Karpas-422 (cell line): ENCODE data around the gene TMEM183A. TPM values are rescaled to one million over a fixed set of nuclear protein-coding genes. Genes with fewer than 3 reads are reported as not detected.

ENCODE experiments used
- DNase-seq: peaks from one replicate; pipeline ENCODE4 v3.0.0-alpha.2; 2015
- H2AFZ ChIP-seq: fragments of 200-600 bp; sonication (generic); 2 replicates; pipeline ENCODE4 v1.6.1; 2014; ENCODE audit warnings: antibody characterized with exemption, low read length, mixed read lengths
- H3K27ac ChIP-seq: fragments of 200-600 bp; sonication (generic); 2 replicates; pipeline ENCODE4 v1.5.1; 2014; ENCODE audit warnings: mild to moderate bottlenecking, low read length, moderate library complexity
- H3K27me3 ChIP-seq: fragments of 200-600 bp; sonication (generic); 2 replicates; pipeline ENCODE4 v1.6.1; 2014; ENCODE audit warnings: low read length, mixed read lengths
- H3K36me3 ChIP-seq: fragments of 200-600 bp; sonication (generic); 2 replicates; pipeline ENCODE4 v1.6.1; 2014; ENCODE audit warnings: low read length, mixed read lengths; ENCODE audit not compliant: insufficient read depth
- H3K4me1 ChIP-seq: fragments of 200-600 bp; sonication (generic); 2 replicates; pipeline ENCODE4 v1.6.1; 2014; ENCODE audit warnings: mild to moderate bottlenecking, low read length, mixed read lengths
- H3K4me2 ChIP-seq: fragments of 200-600 bp; sonication (generic); 2 replicates; pipeline ENCODE4 v1.6.1; 2014; ENCODE audit warnings: low read length, low read depth, mild to moderate bottlenecking; ENCODE audit not compliant: poor library complexity, severe bottlenecking
- H3K4me3 ChIP-seq: fragments of 200-600 bp; sonication (generic); 2 replicates; pipeline ENCODE4 v1.5.1; 2014; ENCODE audit warnings: mild to moderate bottlenecking, antibody characterized with exemption, low read length, mixed read lengths
- H3K79me2 ChIP-seq: fragments of 200-600 bp; sonication (generic); 2 replicates; pipeline ENCODE4 v1.6.1; 2014; ENCODE audit warnings: mild to moderate bottlenecking, low read length, mixed read lengths
- H3K9ac ChIP-seq: fragments of 200-600 bp; sonication (generic); 2 replicates; pipeline ENCODE4 v1.6.0; 2014; ENCODE audit warnings: low read length
- H3K9me2 ChIP-seq: fragments of 200-600 bp; sonication (generic), shearing (Covaris generic); replicated peaks from 2 replicates; pipeline ENCODE4 v1.6.0; 2014; ENCODE audit warnings: mild to moderate bottlenecking, low read length, moderate library complexity; ENCODE audit not compliant: insufficient read depth
- H3K9me3 ChIP-seq: fragments of 300-700, 200-600 bp; sonication (generic); 2 replicates; pipeline ENCODE4 v1.6.1; 2014; ENCODE audit warnings: low read length, mixed read lengths
- H4K20me1 ChIP-seq: fragments of 200-600 bp; sonication (generic); 2 replicates; pipeline ENCODE4 v1.6.1; 2014; ENCODE audit warnings: mild to moderate bottlenecking, antibody characterized with exemption, low read length, low read depth; ENCODE audit not compliant: insufficient read depth
- total RNA-seq: library from RNA; depleted of rRNA; stranded (reverse); fragments of >200 nt; shearing (Covaris generic); gene quantifications from 2 replicates; pipeline ENCODE4 v1.2.3, GENCODE V29; 2014; ENCODE audit warnings: low replicate concordance; rRNA removed

TMEM183A gene, protein sequence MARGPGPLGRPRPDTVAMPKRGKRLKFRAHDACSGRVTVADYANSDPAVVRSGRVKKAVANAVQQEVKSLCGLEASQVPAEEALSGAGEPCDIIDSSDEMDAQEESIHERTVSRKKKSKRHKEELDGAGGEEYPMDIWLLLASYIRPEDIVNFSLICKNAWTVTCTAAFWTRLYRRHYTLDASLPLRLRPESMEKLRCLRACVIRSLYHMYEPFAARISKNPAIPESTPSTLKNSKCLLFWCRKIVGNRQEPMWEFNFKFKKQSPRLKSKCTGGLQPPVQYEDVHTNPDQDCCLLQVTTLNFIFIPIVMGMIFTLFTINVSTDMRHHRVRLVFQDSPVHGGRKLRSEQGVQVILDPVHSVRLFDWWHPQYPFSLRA
- total RNA-seq: 65.3 and 81.0 TPM in 2 replicates

DNA sequence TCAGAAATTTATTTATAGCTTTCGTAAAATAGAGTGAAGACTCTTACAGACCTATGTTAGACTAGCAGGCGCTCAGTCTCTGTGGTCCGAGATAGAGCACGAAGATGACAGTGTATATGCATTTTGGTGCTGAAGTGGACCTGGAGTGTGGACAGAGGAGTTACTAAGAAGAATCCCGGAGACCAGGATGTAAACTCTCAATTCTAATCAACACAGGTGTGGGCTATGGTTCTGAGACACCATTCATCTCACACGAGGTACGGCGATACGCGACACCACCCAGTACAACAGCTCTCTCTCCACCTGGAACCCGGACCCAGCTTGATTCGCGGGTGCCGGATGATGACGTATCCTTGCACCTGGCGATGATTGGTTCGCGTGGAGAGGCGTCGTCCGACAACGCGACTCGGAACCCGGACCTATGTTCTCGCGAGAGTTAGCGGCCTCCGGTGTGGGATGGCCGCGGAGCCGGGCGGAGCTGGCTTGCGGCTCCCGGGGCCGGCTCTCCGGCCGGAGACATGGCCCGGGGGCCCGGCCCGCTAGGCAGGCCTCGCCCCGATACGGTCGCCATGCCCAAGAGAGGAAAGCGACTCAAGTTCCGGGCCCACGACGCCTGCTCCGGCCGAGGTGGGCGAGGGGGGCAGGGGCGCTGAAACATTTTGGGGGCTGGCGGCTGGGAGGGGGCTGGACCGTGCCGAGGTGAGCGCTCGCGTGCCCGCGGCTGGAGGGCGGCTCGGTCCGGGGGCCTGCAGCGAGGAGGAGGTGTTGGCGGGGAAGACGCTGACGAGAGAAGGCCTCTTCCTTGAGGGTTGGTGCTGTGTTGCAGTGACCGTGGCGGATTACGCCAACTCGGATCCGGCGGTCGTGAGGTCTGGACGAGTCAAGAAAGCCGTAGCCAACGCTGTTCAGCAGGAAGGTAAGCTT is at the start of gene TMEM183A:
TSS of gene TMEM183A (plus strand) at position 427 of the 924 bp plus-strand sequence. CDS start at position 519, 92 bp downstream.
- DNase-seq: peak; percentile 99
- H2AFZ ChIP-seq: peak within 1 kb of the TSS; percentile 24
- H3K9ac ChIP-seq: peak within 1 kb of the TSS; percentile 94
- H3K4me1 ChIP-seq: peaks cover 32% of the 10 kb centered on the region
- no peaks in the 10 kb centered on the region for H3K9me3 ChIP-seq
- peak within 1 kb of the TSS; percentile 2; the same call in 1 of the 2 replicates for H3K27ac ChIP-seq
- peak within 1 kb of the TSS; percentile 90 for H3K4me3 ChIP-seq
- peak within 1 kb of the TSS; percentile 96 for H3K4me2 ChIP-seq
- H3K27me3 ChIP-seq: no peaks in the 10 kb centered on the region
- H4K20me1 ChIP-seq: 0 out of 2 replicates have a peak, but pooled peaks cover 3% of the 10 kb centered on the region
- H3K9me2 ChIP-seq: no peaks in the 10 kb centered on the region
- peaks cover 27% of the 10 kb centered on the region for H3K36me3 ChIP-seq
- peaks cover 49% of the 10 kb centered on the region for H3K79me2 ChIP-seq

DNA sequence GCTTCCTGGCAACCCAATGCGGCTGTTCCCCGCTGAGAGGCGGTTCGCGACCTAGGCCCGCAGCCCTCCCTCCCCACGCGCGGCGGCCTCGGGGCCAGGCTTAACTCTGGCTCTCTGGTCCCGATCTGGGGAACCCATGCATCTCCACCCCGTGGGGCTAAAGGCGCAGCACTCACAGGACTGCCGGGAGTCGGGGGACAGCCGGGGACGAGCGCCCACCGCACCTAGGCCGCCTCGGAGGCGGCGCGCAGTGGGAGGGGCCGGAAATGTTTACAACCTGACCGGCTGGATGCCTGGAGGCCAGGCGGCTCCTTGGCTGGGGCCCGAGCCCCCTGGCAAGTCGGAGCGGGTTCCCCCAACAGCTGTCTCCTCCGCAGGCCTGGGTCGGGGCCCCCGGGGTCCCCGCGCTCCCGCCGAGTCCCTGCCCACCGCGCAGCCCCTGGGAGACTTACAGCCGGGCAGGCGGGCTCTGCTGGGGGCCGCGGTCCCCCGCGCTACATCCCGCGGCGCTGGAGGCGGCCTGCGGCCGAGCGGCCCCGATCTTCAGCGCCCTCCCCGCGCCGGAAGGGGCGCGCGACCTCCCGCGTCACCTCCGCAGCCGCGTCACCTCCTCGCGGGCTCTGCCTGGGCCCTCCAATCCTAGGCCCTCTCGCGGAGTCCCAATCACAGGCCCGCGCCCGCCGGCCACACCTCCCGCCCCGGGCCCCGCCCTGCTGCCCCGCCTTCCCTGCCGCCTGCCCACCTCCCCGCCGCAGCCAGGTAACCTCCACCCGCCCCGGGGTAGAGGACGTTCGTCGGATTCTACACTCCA is 49.2 kb upstream of the TMEM183A start, which contains the start of gene ADIPOR1:
TSS of gene ADIPOR1 (minus strand) at position 580 of the 811 bp plus-strand sequence. CDS start 7,242 bp downstream, outside the sequence.
- Histone ChIP-seq H2AFZ (peak within 1 kb of the TSS; percentile 83), H4K20me1 (peaks cover 15% of the 10 kb centered on the region; the same call in 1 of the 2 replicates), H3K79me2 (peaks cover 51% of the 10 kb centered on the region), H3K36me3 (no peaks in the 10 kb centered on the region), H3K9me3 (no peaks in the 10 kb centered on the region), H3K4me1 (peaks cover 29% of the 10 kb centered on the region), H3K4me2 (peak within 1 kb of the TSS; percentile 82), H3K27me3 (no peaks in the 10 kb centered on the region), H3K9me2 (no peaks in the 10 kb centered on the region), H3K27ac (no peak within 1 kb of the TSS), H3K9ac (peak within 1 kb of the TSS; percentile 96), H3K4me3 (peak within 1 kb of the TSS; percentile 90)
- DNase-seq: peak; percentile 96

DNA sequence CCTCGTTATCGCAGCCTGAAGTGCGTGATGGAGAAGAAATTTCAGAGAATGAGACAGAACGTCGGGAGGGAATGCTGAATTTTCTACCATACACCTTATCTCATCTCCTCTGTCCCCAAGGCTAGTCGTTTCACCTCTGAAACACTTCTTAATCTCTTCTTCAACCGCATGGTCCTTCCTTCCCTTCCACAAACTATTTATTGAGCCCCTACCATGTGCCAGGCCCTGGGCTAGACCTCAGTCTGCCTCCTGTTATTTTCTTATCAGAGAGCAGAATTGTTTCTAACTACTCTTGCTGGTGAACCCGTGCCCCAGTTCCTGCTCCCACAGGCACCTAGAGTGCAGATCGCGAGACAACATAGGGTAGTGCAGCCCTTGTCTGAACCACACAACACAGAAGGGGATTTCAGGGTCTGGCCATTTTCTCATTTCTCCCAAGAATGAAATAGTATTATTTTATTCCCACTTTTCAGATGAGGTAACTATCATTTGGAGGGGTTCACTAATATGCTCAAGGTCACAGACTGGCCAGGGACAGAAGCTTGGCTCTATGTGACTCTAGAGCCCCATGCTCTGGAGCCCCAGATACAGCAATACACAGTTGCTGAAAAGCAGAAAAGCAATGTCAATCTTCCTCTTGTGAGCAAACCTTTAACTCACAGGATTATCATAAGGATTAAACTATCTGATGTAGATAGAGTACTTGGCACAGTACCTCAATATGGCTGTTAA is 48.5 kb upstream of the TMEM183A start:
- Histone ChIP-seq H3K9me2 (no peaks in the 10 kb centered on the region), H3K79me2 (peaks cover 43% of the 10 kb centered on the region), H3K36me3 (no peaks in the 10 kb centered on the region), H3K9ac (peak overlapping the region; percentile 73), H3K4me2 (peak overlapping the region; percentile 82), H3K4me3 (peak overlapping the region; percentile 90), H3K9me3 (no peaks in the 10 kb centered on the region), H3K4me1 (peaks cover 29% of the 10 kb centered on the region), H2AFZ (peak overlapping the region; percentile 83), H3K27me3 (no peaks in the 10 kb centered on the region), H3K27ac (no peak overlapping the region), H4K20me1 (peaks cover 15% of the 10 kb centered on the region; the same call in 1 of the 2 replicates)
- DNase-seq: peak; percentile 60

DNA sequence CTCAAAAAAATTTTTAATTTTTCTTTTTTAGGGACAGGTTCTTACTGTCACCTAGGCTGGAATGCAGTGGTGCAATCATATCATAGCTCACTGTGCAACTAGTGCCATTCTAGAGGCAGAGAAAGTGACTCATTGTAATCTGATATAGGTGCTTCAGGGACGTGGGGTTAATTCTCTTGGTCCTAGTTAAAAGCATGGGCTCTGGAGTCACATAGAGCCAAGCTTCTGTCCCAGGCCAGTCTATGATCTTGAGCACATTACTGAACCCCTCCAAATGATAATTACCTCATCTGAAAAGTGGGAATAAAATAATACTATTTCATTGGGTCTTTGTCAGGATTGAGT is 47.9 kb upstream of the TMEM183A start:
- Histone ChIP-seq H3K27me3 (no peaks in the 10 kb centered on the region), H3K9me2 (no peaks in the 10 kb centered on the region), H2AFZ (no peak overlapping the region), H3K27ac (no peak overlapping the region), H3K9ac (no peak overlapping the region), H3K9me3 (no peaks in the 10 kb centered on the region), H4K20me1 (peaks cover 15% of the 10 kb centered on the region; the same call in 1 of the 2 replicates), H3K4me3 (peak overlapping the region; percentile 90; the same call in 1 of the 2 replicates), H3K36me3 (no peaks in the 10 kb centered on the region), H3K79me2 (peaks cover 38% of the 10 kb centered on the region), H3K4me2 (peak overlapping the region; percentile 82), H3K4me1 (peaks cover 29% of the 10 kb centered on the region)
- DNase-seq: peak; percentile 45

DNA sequence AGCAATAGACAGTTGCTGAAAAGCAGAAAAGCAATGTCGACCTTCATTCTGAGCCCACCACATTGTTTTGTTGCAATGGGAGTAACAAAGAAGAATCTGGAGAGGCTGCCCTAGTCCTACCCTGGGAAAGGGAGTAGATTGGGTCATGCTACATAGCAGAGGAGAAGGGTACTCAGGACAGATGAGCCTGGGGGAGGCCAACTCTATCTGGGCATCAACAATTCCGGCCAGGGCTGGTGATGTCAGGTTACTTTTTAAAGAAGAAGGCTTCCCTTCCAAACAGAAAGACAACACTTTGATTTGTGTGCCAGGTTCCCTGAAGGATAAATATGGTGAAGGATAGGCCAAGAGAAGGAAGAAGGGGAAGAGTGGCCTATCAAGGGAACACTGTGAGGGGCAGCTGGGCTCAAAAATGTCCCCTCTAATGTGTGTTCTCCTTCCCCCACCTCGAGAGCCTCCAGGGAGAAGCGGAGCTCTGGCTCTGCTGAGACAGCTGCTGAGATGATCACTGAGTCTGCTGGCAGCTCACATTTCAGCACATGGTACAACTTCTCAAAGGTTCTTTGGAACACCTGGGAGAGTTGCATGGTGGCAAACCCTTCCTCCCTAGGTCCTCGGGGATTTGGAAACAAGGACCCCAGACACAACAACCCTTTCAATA is 45.8 kb upstream of the TMEM183A start:
- Histone ChIP-seq H3K4me2 (no peak overlapping the region), H4K20me1 (peaks cover 15% of the 10 kb centered on the region; the same call in 1 of the 2 replicates), H3K4me1 (peaks cover 35% of the 10 kb centered on the region), H3K27ac (no peak overlapping the region), H3K9me2 (no peaks in the 10 kb centered on the region), H3K79me2 (peaks cover 23% of the 10 kb centered on the region), H3K9ac (no peak overlapping the region), H2AFZ (no peak overlapping the region), H3K4me3 (no peak overlapping the region), H3K27me3 (no peaks in the 10 kb centered on the region), H3K9me3 (no peaks in the 10 kb centered on the region), H3K36me3 (no peaks in the 10 kb centered on the region)
- DNase-seq: no peak

DNA sequence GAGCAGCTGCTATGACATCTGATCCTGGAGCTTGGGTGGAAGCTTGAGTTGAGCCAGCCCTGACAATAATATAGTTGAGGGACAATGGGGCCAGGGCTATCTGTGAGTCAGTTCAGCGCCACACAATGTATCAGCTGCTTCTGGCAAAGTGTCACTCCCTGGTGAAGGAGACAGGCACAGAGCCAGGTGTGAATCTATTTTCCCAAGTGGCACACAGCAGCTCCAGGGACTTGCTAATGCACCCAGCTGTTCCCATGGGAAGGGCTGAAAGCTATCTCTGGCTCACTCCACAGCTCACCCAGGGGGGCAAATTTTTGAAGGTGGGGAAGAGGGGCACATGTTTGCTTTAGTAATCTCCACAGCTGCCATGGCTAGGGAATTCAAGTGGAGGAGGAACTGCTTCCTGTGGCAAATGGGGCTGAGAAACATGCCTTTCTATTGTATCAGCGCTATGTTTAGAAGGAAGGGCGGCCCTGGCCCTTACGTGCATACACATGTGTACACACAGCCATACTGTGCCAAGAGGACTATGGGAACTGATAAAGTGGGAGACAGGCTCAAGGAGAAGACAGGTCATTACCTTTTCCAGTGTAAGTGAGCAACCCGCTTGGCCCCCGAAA is 42.3 kb upstream of the TMEM183A start:
- peaks cover 13% of the 10 kb centered on the region for H3K79me2 ChIP-seq
- H4K20me1 ChIP-seq: no peaks in the 10 kb centered on the region
- no peak overlapping the region for H3K4me2 ChIP-seq
- H3K4me3 ChIP-seq: no peak overlapping the region
- no peak overlapping the region for H3K9ac ChIP-seq
- no peak for DNase-seq
- no peaks in the 10 kb centered on the region for H3K36me3 ChIP-seq
- H3K4me1 ChIP-seq: peaks cover 33% of the 10 kb centered on the region
- H2AFZ ChIP-seq: no peak overlapping the region
- no peaks in the 10 kb centered on the region for H3K9me3 ChIP-seq
- H3K27ac ChIP-seq: no peak overlapping the region
- no peaks in the 10 kb centered on the region for H3K9me2 ChIP-seq
- H3K27me3 ChIP-seq: no peaks in the 10 kb centered on the region
